ENCODE data around the gene OFD1. TPM values are rescaled to one million over a fixed set of nuclear protein-coding genes. Genes with fewer than 3 reads are reported as not detected.

Gene OFD1
- total and polyA plus RNA-seq, 11 donors = 5.6 to 15.8 (median 8.9) TPM

DNA sequence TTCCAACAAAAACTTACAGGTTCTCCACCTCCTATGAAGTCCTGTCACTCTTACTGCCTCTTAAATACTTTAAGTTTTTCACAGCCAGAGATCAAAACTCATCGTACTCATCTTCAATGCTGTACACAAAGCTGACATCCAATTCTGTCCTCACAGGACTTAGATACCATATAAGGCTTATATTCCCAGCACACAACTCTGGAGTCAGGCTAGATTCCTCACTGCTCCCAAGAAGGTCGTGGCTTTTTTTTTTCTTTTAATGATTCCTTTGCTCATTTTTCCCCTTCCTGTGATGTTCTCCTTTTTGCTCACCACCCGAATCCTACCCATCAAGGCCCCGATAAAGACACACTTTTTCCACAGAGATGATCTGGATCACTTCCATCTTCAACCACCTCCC lies 1.0 kb upstream of the OFD1 start:
- H3K4me1 ChIP-seq = peaks cover 0 to 38% (median 7%) of the 10 kb centered on the region in 12 donors
- no peak for ATAC-seq
- no peaks in the 10 kb centered on the region for H3K9me3 ChIP-seq
- intact Hi-C loops (cut with DNase I) = loop anchor here in 3 of 10 donors (5.0 to 10.0 kb wide), 3 partner anchors 36 to 79 kb away; partner anchors contain the start of genes RAB9A (in 1 of the 3) and TCEANC (in 1 of the 3)
- no peak for TF ChIP-seq POLR2A (IDR thresholded peaks at IDR 0.05)
- TF ChIP-seq, protein P1, sequence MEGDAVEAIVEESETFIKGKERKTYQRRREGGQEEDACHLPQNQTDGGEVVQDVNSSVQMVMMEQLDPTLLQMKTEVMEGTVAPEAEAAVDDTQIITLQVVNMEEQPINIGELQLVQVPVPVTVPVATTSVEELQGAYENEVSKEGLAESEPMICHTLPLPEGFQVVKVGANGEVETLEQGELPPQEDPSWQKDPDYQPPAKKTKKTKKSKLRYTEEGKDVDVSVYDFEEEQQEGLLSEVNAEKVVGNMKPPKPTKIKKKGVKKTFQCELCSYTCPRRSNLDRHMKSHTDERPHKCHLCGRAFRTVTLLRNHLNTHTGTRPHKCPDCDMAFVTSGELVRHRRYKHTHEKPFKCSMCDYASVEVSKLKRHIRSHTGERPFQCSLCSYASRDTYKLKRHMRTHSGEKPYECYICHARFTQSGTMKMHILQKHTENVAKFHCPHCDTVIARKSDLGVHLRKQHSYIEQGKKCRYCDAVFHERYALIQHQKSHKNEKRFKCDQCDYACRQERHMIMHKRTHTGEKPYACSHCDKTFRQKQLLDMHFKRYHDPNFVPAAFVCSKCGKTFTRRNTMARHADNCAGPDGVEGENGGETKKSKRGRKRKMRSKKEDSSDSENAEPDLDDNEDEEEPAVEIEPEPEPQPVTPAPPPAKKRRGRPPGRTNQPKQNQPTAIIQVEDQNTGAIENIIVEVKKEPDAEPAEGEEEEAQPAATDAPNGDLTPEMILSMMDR (IDR thresholded peaks at IDR 0.05) = no peak
- DNase-seq = no peak
- WGBS, 4 donors = 17 to 48% (median 34%) methylated on average over 4 of the region's 4 CpGs
- peaks cover 0 to 22% (median 0%) of the 10 kb centered on the region in 9 donors for H3K27me3 ChIP-seq
- peak overlapping the region in 6 of 12 donors; percentile 81 to 94 (median 90) for H3K27ac ChIP-seq
- peaks cover 0 to 22% (median under 1%) of the 10 kb centered on the region in 9 donors for H3K36me3 ChIP-seq
- peak overlapping the region in 11 of 12 donors; percentile 47 to 91 (median 82) for H3K4me3 ChIP-seq

DNA sequence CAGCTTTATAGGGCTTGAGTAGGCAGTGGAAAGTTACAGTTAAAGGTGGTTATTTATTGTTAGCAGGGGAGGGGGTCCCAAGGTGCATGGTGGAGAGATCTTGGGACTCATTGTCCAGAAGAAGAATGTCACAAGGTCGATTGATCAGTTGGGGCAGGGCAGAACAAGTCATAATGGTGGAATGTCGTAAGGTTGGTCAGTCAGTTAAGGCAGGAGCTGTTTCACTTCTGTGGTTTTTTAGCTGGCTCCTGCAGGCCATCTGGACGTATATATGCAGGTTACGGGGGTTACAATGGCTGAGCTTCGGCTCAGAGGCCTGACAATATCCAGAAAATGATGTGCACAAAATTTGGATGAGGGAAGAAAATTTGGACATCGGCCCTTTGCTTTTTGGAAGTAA lies 7.1 kb downstream of the OFD1 start:
- peaks cover 0 to 9% (median 0%) of the 10 kb centered on the region in 12 donors for H3K4me1 ChIP-seq
- no peaks in the 10 kb centered on the region for H3K9me3 ChIP-seq
- WGBS, 4 donors = 82 to 86% (median 83%) methylated on average over 6 of the region's 6 CpGs
- DNase-seq = no peak
- intact Hi-C loops (cut with DNase I) = loop anchor here in 3 of 10 donors (10.0 kb wide), 2 partner anchors 237 to 927 kb away; no protein-coding TSS in a partner anchor
- H3K27ac ChIP-seq = no peak overlapping the region
- ATAC-seq = no peak
- H3K27me3 ChIP-seq = peaks cover 0 to 2% (median 0%) of the 10 kb centered on the region in 9 donors
- no peak overlapping the region for H3K4me3 ChIP-seq
- TF ChIP-seq POLR2A (IDR thresholded peaks at IDR 0.05) = no peak
- peaks cover 0 to 66% (median 32%) of the 10 kb centered on the region in 9 donors for H3K36me3 ChIP-seq

DNA sequence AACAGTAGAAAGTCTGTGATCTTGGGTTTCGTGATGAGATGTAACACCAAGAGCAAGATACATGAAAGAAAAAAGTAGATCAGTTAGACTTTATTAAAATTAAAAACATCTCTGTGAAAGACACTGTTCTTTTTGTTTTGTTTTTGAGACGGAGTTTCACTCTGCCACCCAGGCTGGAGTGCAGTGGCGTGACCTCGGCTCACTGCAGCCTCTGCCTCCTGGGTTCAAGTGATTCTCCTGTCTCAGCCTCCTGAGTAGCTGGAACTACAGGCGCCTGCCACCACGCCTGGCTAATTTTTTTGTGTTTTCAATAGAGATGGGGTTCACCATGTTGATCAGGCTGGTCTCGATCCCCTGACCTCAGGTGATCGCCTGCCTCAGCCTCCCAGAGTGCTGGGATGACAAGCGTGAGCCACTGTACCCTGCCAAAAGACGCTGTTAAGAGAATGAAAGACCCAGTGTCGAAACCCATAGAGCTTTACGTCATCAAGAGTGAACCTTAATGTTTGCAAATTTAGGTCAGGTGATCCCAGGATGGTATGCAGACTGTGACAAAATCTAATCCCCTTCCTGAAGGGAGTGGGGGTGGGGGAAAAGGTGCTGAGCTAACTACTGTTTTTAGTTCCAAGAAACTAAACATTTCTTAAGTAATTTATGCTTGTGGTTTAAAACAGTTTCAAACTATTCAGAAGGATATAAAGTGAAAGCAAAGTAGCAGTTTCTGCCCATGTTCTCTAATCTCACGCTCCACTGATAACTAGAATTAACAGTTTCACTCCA lies 8.0 kb downstream of the OFD1 start:
- TF ChIP-seq, protein P1 (IDR thresholded peaks at IDR 0.05) = no peak
- no peak for TF ChIP-seq POLR2A (IDR thresholded peaks at IDR 0.05)
- Histone ChIP-seq H3K4me3 (peak overlapping the region in 1 of 12 donors; percentile 25), H3K36me3 (peaks cover 0 to 64% (median 37%) of the 10 kb centered on the region in 9 donors), H3K4me1 (peaks cover 0 to 7% (median 0%) of the 10 kb centered on the region in 12 donors), H3K9me3 (no peaks in the 10 kb centered on the region), H3K27ac (peak overlapping the region in 1 of 12 donors; percentile 42), H3K27me3 (peaks cover 0 to 2% (median 0%) of the 10 kb centered on the region in 9 donors)
- WGBS, 4 donors = 80 to 90% (median 85%) methylated on average over 13 of the region's 13 CpGs
- intact Hi-C loops (cut with DNase I) = loop anchor here in 3 of 10 donors (10.0 kb wide), 2 partner anchors 238 to 928 kb away; no protein-coding TSS in a partner anchor
- DNase-seq (no peak), ATAC-seq (no peak)

DNA sequence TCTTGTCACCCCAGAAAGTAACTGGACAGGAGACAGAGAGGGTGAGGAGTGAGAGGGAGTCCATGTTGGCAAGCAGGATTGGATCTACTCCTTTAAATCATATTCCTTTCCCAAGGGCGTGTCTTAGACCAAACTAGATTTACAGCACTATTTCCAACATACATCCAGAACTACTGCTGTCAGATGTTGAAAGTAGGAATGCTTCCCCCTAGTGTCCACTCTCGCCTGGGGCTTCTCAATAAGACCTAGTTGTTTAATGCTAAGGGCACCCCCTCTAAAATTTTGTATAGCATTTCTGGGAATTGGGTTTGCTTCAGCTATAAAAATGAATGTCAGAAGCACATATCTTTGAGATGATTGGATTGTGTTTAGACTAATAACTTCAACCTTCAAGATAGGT lies 13.3 kb downstream of the OFD1 start:
- Histone ChIP-seq H3K27me3 (peaks cover 0 to 2% (median 0%) of the 10 kb centered on the region in 9 donors), H3K4me1 (peaks cover 0 to 5% (median 0%) of the 10 kb centered on the region in 12 donors), H3K9me3 (no peaks in the 10 kb centered on the region), H3K36me3 (peaks cover 0 to 77% (median 42%) of the 10 kb centered on the region in 9 donors), H3K27ac (no peak overlapping the region), H3K4me3 (no peak overlapping the region)
- intact Hi-C loops (cut with DNase I) = loop anchor here in 9 of 10 donors (2.0 to 10.0 kb wide), 7 partner anchors 89 to 933 kb away; no protein-coding TSS in a partner anchor
- ATAC-seq (peak in 3 of 4 donors; percentile 29 to 56 (median 49)), DNase-seq (no peak)
- TF ChIP-seq, protein P1 (IDR thresholded peaks at IDR 0.05) = peak in 11 of 12 donors; percentile 22 to 55 (median 45)
- TF ChIP-seq POLR2A (IDR thresholded peaks at IDR 0.05) = no peak
- 33 to 65% (median 42%) methylated on average over 2 of the region's 2 CpGs for WGBS, 4 donors

Measured in heart left ventricle (tissue), 16 donors.